SK-N-SH (cell line): ENCODE measurements around the gene GRWD1.

Experiments used
- CTCF ChIP-seq: fragments of 200-600 bp; sonication (generic); IDR thresholded peaks from 2 replicates; pipeline ENCODE4 v1.6.1; 2017; ENCODE audit warnings: antibody characterized with exemption, mild to moderate bottlenecking, moderate library complexity
- ELF1 ChIP-seq: IDR thresholded peaks from 2 replicates; pipeline ENCODE4 v1.4.0; 2012
- EZH2phosphoT487 ChIP-seq: fragments of 200-600 bp; sonication (generic); IDR thresholded peaks from 2 replicates; pipeline ENCODE4 v1.6.1; 2017; ENCODE audit warnings: low read depth, mixed run types, mild to moderate bottlenecking, antibody characterized with exemption, moderate library complexity, borderline replicate concordance
- MAX ChIP-seq: IDR thresholded peaks from 2 replicates; pipeline ENCODE4 v1.4.0; 2012; ENCODE audit warnings: low read depth
- MEF2A ChIP-seq: IDR thresholded peaks from 2 replicates; pipeline ENCODE4 v1.4.0; 2012; ENCODE audit warnings: low read depth, borderline replicate concordance
- PBX3 ChIP-seq: IDR thresholded peaks from 2 replicates; pipeline ENCODE4; 2012
- RCOR1 ChIP-seq: fragments of 150-350 bp; IDR thresholded peaks from 2 replicates; pipeline ENCODE4 v1.6.1; 2017; ENCODE audit warnings: antibody characterized with exemption, low read length
- REST ChIP-seq: IDR thresholded peaks from 2 replicates; pipeline ENCODE4 v1.6.1; 2012; ENCODE audit warnings: mild to moderate bottlenecking, low read depth, low read length, moderate library complexity
- SIN3A ChIP-seq: IDR thresholded peaks from 2 replicates; pipeline ENCODE4 v1.6.1; 2012; ENCODE audit warnings: low read depth, mild to moderate bottlenecking, low read length, moderate library complexity, borderline replicate concordance
- SMC3 ChIP-seq: IDR thresholded peaks from 2 replicates; pipeline ENCODE4 v1.6.1; 2012; ENCODE audit warnings: low read depth, low read length, improper control_type of control experiment
- TAF1 ChIP-seq: IDR thresholded peaks from 2 replicates; pipeline ENCODE4 v1.6.1; 2012; ENCODE audit warnings: low read depth, mild to moderate bottlenecking, low read length, moderate library complexity, borderline replicate concordance
- TEAD4 ChIP-seq: IDR thresholded peaks from 2 replicates; pipeline ENCODE4 v1.4.0; 2012; ENCODE audit warnings: mild to moderate bottlenecking, borderline replicate concordance; ENCODE audit not compliant: insufficient read depth
- USF2 ChIP-seq: fragments of 150-350 bp; IDR thresholded peaks from 2 replicates; pipeline ENCODE4 v1.6.1; 2017; ENCODE audit warnings: antibody characterized with exemption, low read length, low read depth, borderline replicate concordance

- TF ChIP-seq RCOR1 = no peak
- no peak for TF ChIP-seq CTCF
- no peak for TF ChIP-seq MAX
- TF ChIP-seq TAF1 = no peak
- TF ChIP-seq USF2 = no peak
- no peak for TF ChIP-seq SMC3
- TF ChIP-seq SIN3A = no peak
- TF ChIP-seq ELF1 = no peak
- no peak for TF ChIP-seq PBX3
- TF ChIP-seq REST = no peak
- TF ChIP-seq TEAD4 = no peak
- TF ChIP-seq EZH2phosphoT487 = no peak
- no peak for TF ChIP-seq MEF2A
Observed at GRCh38 chr19:48455171-48455907, 9.6 kb downstream of the GRWD1 start, which contains the start of gene KCNJ14.
